Measurements from ENCODE around the gene RAB40C.

RAB40C gene

DNA sequence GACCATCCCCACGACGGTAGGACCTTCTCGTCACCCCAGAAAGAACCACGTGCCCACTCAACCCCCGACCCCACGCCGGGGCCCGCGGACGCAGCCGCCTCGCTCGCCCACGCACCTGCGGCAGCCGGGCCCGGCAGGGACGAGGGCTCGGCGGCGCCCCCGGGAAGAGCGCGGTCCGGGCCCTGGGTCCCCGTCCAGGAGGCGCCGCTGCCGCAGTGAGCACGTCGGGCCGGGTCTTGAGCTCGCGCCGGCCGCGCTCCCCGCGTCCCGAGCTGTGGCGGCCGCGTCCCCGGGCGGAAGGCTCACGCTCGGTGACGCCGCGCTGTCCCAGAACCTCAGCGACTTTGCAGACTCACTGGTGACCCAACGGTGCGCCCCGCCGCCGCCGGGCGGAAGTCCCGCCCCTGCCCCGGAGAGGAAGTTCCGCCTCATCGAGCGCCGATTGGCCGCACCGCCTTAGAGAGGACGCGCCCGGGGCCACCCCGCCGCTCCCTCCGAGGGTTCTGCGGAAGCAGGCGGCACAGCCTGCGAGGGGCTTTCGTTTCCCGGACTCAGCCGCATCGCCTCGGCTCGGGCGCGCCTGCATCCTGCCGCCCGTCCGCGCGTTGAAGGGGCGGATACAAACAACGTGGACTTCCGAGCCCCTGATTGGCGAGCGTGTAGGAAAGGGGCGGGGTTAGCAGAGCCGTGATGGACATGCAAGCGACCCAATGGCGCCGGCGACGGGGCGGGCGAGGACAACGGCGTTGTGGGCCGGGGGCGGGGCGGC, 793 bp upstream of the RAB40C start:
- peak; percentile 96 for DNase-seq (ENCODE audit: low spot score)
- TF ChIP-seq, protein P1, sequence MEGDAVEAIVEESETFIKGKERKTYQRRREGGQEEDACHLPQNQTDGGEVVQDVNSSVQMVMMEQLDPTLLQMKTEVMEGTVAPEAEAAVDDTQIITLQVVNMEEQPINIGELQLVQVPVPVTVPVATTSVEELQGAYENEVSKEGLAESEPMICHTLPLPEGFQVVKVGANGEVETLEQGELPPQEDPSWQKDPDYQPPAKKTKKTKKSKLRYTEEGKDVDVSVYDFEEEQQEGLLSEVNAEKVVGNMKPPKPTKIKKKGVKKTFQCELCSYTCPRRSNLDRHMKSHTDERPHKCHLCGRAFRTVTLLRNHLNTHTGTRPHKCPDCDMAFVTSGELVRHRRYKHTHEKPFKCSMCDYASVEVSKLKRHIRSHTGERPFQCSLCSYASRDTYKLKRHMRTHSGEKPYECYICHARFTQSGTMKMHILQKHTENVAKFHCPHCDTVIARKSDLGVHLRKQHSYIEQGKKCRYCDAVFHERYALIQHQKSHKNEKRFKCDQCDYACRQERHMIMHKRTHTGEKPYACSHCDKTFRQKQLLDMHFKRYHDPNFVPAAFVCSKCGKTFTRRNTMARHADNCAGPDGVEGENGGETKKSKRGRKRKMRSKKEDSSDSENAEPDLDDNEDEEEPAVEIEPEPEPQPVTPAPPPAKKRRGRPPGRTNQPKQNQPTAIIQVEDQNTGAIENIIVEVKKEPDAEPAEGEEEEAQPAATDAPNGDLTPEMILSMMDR (IDR thresholded peaks at IDR 0.05; ENCODE audit: extremely low read depth, missing control alignments) = no peak

DNA sequence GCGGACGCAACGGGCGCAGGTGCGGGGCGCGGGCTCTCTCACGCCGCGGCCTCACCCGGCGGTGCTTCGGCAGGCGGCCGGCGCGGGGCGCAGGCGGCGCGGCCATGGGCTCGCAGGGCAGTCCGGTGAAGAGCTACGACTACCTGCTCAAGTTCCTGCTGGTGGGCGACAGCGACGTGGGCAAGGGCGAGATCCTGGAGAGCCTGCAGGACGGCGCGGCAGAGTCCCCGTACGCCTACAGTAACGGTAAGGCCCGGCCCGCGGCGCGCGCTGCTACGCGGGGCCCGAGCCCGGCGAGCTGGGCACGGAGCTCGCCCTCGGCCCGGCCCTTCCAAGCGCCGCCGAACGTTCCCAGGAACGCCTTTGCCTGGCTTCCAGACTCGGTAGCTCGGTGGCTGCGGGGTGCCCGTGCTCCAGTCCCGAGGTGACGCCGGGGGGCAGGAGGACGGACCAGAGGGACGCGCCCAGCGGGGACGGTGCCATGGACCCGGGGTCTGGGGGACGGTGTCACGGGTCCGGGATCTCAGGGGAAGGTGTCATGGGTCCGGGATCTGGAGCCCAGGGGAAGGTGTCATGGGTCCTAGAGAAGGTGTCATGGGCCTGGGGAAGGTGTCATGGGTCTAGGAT, 435 bp downstream of the RAB40C start:
- DNase-seq (ENCODE audit: low spot score) = no peak
- TF ChIP-seq, protein P1 (IDR thresholded peaks at IDR 0.05; ENCODE audit: extremely low read depth, missing control alignments) = no peak

DNA sequence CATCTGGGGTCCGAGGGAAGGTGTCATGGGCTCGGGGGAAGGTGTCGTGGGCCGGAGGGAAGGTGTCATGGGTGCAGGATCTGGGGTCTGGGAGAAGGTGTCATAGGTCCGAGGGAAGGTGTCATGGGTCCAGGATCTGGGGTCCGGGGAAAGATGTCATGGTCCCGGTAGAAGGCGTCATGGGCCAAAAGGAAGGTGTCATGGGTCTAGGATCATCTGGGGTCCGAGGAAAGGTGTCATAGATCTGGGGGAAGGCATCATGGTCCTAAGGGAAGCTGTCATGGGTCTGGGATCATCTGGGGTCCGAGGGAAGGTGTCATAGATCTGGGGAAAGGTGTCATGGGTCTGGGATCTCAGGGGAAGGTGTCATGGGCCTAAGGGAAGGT, 942 bp downstream of the RAB40C start:
- TF ChIP-seq, protein P1 (IDR thresholded peaks at IDR 0.05; ENCODE audit: extremely low read depth, missing control alignments) = no peak
- DNase-seq (ENCODE audit: low spot score) = no peak

DNA sequence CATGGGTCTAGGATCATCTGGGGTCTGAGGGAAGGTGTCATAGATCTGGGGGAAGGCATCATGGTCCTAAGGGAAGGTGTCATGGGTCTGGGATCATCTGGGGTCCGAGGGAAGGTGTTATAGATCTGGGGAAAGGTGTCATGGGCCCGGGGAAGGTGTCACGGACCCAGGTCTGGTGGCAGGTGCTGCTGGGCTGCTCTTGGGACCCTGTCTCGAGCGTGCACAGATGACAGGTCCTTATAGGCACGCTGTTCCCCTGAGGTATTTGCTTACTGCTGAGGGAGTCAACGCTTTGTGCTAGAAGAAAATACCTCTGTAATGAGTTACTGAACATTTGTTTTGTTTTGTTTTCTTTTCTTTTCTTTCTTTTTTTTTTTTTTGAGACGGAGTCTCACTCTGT, 1.4 kb downstream of the RAB40C start:
- no peak for DNase-seq (ENCODE audit: low spot score)
- TF ChIP-seq, protein P1 (IDR thresholded peaks at IDR 0.05; ENCODE audit: extremely low read depth, missing control alignments) = no peak

DNA sequence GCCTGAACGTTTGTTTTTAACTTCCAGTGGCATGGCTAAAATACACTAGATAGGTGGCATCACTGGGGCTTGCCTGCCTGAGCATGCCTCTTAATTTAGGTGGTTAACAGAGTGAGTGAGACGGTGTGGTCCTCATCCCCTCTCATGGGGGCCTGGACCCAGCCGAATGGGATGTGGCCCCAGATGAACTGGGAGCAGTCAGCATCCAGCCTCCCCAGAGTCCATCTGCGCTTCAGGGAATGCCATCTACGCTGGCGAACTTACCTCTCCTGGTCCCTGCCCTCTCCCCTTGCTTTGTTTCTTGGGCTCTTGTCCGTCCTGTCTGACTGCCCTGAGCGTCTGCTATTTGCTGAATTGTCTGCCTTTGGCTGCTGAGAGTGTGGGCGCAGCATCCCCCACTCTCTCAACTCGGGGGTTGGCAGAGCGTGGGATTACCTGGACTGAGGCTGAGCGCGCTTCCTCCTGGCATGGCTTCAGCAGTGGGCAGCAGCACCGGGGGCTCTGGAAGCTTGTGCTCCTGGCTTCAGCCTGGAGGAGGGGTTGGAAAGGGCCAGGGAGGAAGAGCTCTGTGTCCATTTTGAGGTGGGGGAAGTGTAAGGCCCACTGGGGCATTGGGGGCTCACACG, 2.1 kb downstream of the RAB40C start:
- no peak for DNase-seq (ENCODE audit: low spot score)
- TF ChIP-seq, protein P1 (IDR thresholded peaks at IDR 0.05; ENCODE audit: extremely low read depth, missing control alignments) = no peak

DNA sequence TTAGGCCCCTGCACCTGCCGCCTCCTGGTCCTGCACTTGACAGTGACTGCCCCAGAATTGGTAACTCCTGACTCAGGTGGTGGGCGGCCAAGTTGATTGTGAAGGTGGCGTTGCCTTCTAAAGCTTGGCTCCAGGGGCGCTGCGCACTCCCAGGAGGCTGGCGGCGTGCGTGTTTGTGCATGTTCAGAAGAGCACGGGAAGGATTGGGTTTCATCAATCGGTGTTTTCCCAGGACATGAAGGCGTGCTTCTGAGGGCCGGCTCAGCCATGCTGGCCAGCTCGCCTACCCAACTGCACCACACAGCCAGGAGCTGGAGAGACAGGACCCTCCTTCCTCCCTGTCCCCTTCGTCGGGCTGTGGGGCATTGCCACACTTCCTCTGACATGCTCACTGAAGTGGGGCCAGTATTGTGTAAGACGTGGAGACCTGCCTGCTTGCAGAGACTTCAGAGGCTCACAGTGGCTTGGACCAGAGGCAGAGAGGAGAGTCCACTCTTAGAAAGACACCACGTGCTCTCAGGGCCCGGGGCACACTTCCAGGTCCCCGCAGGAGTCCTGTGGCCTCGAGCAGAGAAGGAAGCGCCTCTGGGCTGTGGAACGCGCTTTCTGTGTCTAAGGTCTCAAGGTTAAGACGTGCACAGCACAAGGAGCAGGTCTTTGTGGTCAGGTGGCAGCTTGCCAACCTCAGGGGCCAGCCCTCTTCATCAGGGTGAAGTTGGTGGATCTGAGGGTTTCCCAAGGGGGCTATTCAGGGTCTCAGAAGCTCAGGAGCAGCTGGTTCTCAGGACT, 2.8 kb downstream of the RAB40C start:
- TF ChIP-seq, protein P1 (IDR thresholded peaks at IDR 0.05; ENCODE audit: extremely low read depth, missing control alignments) = no peak
- DNase-seq (ENCODE audit: low spot score) = no peak
